ENCODE measurements around the gene KLF11.
"Not testable (repeated sequence)": the region's sequence is repeated elsewhere in the genome, so short reads cannot be mapped to it uniquely, and the experiment has no call there.

Gene KLF11

DNA sequence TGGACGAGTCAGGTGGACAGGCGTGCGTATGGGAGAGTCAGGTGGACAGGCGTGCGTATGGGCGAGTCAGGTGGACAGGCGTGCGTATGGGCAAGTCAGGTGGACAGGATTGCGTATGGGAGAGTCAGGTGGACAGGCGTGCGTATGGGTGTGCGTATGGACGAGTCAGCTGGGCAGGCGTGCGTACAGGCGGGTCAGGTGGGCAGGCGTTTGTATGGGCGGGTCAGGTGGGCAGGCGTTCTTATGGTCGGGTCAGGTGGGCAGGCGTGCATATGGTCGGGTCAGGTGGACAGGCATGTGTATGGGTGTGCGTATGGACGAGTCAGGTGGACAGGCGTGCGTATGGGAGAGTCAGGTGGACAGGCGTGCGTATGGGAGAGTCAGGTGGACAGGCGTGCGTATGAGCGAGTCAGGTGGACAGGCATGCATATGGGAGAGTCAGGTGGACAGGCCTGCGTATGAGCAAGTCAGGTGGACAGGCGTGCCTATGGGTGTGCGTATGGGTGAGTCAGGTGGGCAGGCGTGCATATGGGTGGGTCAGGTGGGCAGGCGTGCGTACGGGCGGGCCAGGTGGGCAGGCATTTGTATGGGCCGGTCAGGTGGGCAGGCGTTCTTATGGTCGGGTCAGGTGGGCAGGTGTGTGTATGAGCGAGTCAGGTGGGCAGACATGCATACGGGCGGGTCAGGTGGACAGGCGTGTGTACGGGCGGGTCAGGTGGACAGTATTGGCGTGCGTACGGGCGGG is 32.3 kb upstream of the KLF11 start:
- not testable (repeated sequence) for H3K36me3 ChIP-seq (ENCODE audit: insufficient read depth, low read depth, low read length); H3K27ac ChIP-seq (ENCODE audit: low read length); H3K9ac ChIP-seq (ENCODE audit: low read depth, low read length); H3K4me3 ChIP-seq (ENCODE audit: low read length); H3K27me3 ChIP-seq (ENCODE audit: insufficient read depth, low read length); H3K4me1 ChIP-seq (ENCODE audit: insufficient read depth, low read length); H3K9me3 ChIP-seq (ENCODE audit: insufficient read depth, low read depth, low read length)

DNA sequence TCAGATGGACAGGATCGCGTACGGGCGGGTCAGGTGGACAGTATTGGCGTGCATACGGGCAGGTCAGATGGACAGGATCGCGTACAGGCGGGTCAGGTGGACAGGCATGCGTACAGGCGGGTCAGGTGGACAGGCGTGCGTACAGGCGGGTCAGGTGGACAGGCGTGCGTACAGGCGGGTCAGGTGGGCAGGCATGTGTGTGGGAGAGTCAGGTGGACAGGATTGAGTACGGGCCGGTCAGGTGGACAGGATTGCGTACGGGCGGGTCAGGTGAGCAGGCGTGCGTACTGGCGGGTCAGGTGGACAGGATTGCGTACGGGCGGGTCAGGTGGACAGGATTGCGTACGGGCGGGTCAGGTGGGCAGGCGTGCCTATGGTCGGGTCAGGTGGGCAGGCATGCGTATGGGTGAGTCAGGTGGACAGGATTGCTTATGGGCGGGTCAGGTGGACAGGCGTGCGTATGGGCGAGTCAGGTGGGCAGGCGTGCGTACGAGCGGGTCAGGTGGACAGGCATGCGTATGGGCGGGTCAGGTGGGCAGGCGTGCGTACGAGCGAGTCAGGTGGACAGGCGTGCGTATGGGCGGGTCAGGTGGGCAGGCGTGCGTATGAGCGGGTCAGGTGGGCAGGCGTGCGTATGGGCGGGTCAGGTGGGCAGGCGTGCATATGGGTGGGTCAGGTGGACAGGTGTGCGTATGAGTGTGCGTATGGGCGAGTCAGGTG is 31.6 kb upstream of the KLF11 start:
- H3K9me3 ChIP-seq (ENCODE audit: insufficient read depth, low read depth, low read length); H3K9ac ChIP-seq (ENCODE audit: low read depth, low read length); H3K27me3 ChIP-seq (ENCODE audit: insufficient read depth, low read length); H3K36me3 ChIP-seq (ENCODE audit: insufficient read depth, low read depth, low read length); H3K27ac ChIP-seq (ENCODE audit: low read length); H3K4me1 ChIP-seq (ENCODE audit: insufficient read depth, low read length); H3K4me3 ChIP-seq (ENCODE audit: low read length): not testable (repeated sequence)

GRCh38 chr2:10012366-10012962 is 30.9 kb upstream of the KLF11 start:
- not testable (repeated sequence) for H3K36me3 ChIP-seq (ENCODE audit: insufficient read depth, low read depth, low read length); H3K4me3 ChIP-seq (ENCODE audit: low read length); H3K4me1 ChIP-seq (ENCODE audit: insufficient read depth, low read length); H3K9me3 ChIP-seq (ENCODE audit: insufficient read depth, low read depth, low read length); H3K27ac ChIP-seq (ENCODE audit: low read length); H3K9ac ChIP-seq (ENCODE audit: low read depth, low read length); H3K27me3 ChIP-seq (ENCODE audit: insufficient read depth, low read length)

DNA sequence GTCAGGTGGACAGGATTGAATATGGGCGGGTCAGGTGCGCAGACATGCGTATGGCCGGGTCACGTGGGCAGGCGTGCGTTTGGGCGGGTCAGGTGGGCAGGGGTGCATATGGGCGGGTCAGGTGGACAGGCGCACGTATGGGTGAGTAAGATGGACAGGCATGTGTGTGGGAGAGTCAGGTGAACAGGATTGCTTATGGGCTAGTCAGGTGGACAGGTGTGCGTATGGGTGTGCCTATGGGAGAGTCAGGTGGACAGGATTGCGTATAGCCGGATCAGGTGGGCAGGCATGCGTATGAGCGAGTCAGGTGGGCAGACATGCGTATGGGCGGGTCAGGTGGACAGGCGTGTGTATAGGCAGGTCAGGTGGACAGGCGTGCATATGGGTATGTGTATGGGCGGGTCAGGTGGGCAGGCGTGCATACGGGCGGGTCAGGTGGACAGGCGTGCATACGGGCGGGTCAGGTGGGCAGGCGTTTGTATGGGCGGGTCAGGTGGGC is 30.3 kb upstream of the KLF11 start:
- Histone ChIP-seq H3K9ac (ENCODE audit: low read depth, low read length) (no peak overlapping the region), H3K4me1 (ENCODE audit: insufficient read depth, low read length) (no peaks in the 10 kb centered on the region), H3K27ac (ENCODE audit: low read length) (no peak overlapping the region), H3K36me3 (ENCODE audit: insufficient read depth, low read depth, low read length) (no peaks in the 10 kb centered on the region), H3K9me3 (ENCODE audit: insufficient read depth, low read depth, low read length) (no peaks in the 10 kb centered on the region), H3K4me3 (ENCODE audit: low read length) (no peak overlapping the region), H3K27me3 (ENCODE audit: insufficient read depth, low read length) (no peaks in the 10 kb centered on the region)

GRCh38 chr2:10013651-10014417 is 29.5 kb upstream of the KLF11 start:
- H3K4me3 ChIP-seq (ENCODE audit: low read length); H3K4me1 ChIP-seq (ENCODE audit: insufficient read depth, low read length); H3K9me3 ChIP-seq (ENCODE audit: insufficient read depth, low read depth, low read length): not testable (repeated sequence)

DNA sequence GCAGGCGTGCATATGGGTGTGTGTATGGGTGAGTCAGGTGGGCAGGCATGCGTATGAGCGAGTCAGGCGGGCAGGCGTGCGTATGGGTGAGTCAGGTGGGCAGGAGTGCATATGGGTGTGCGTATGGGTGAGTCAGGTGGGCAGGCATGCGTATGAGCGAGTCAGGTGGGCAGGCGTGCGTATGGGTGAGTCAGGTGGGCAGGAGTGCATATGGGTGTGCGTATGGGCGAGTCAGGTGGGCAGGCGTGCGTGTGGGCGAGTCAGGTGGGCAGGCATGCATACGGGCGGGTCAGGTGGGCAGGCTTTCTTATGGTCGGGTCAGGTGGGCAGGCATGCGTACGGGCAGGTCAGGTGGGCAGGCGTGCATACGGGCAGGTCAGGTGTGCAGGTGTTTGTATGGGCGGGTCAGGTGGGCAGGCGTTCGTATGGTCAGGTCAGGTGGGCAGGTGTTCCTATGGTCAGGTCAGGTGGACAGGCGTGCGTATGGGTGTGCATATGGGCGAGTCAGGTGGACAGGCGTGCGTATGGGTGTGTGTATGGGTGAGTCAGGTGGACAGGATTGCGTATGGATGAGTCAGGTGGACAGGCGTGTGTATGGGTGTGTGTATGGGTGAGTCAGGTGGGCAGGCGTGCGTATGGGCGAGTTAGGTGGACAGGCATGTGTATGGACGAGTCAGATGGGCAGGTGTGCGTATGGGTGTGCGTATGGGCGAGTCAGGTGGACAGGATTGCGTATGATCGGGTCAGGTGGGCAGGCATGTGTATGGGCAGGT is 28.7 kb upstream of the KLF11 start:
- no peaks in the 10 kb centered on the region for H3K27me3 ChIP-seq (ENCODE audit: insufficient read depth, low read length)
- no peak overlapping the region for H3K27ac ChIP-seq (ENCODE audit: low read length)
- H3K36me3 ChIP-seq (ENCODE audit: insufficient read depth, low read depth, low read length) = no peaks in the 10 kb centered on the region
- no peaks in the 10 kb centered on the region for H3K4me1 ChIP-seq (ENCODE audit: insufficient read depth, low read length)
- no peak overlapping the region for H3K4me3 ChIP-seq (ENCODE audit: low read length)
- H3K9ac ChIP-seq (ENCODE audit: low read depth, low read length) = no peak overlapping the region
- H3K9me3 ChIP-seq (ENCODE audit: insufficient read depth, low read depth, low read length) = no peaks in the 10 kb centered on the region

More at GRCh38 chr2:10013651-10014417, 29.5 kb upstream of the KLF11 start:
- H3K9ac ChIP-seq (ENCODE audit: low read depth, low read length); H3K27ac ChIP-seq (ENCODE audit: low read length); H3K27me3 ChIP-seq (ENCODE audit: insufficient read depth, low read length); H3K36me3 ChIP-seq (ENCODE audit: insufficient read depth, low read depth, low read length): not testable (repeated sequence)

GRCh38 chr2:10015376-10015989 is 27.9 kb upstream of the KLF11 start:
- not testable (repeated sequence) for H3K27me3 ChIP-seq (ENCODE audit: insufficient read depth, low read length); H3K9ac ChIP-seq (ENCODE audit: low read depth, low read length); H3K4me3 ChIP-seq (ENCODE audit: low read length); H3K9me3 ChIP-seq (ENCODE audit: insufficient read depth, low read depth, low read length); H3K36me3 ChIP-seq (ENCODE audit: insufficient read depth, low read depth, low read length); H3K4me1 ChIP-seq (ENCODE audit: insufficient read depth, low read length); H3K27ac ChIP-seq (ENCODE audit: low read length)

- H3K4me3 ChIP-seq (ENCODE audit: low read length) = no peak overlapping the region
- no peaks in the 10 kb centered on the region for H3K4me1 ChIP-seq (ENCODE audit: insufficient read depth, low read length)
Observed at GRCh38 chr2:10016001-10016801, 27.1 kb upstream of the KLF11 start.

DNA sequence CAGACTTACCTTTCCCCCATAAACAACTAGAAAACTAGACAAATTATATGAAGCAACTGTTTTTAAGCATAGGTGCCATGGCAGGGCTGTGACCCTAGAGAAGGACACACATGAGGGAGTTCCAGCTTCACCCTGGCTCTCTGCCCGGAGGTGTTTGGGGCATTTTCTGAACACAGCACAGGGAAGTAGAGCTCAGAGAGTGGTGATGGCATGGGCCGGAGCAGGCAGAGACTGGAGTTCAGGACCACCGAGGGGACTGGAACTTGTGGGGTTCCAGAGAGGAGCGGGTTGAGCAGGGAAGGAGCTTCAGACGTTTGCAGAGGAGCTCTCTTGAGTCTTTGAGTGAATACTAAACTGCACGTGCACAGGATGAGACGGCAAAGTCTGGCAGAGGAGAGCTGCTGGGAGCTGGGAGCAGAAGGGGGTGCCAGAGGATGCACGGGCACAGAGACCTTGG is 26.5 kb upstream of the KLF11 start:
- H3K27ac ChIP-seq (ENCODE audit: low read length) = no peak overlapping the region
- no peaks in the 10 kb centered on the region for H3K27me3 ChIP-seq (ENCODE audit: insufficient read depth, low read length)
- H3K4me3 ChIP-seq (ENCODE audit: low read length) = no peak overlapping the region
- H3K9ac ChIP-seq (ENCODE audit: low read depth, low read length) = no peak overlapping the region
- H3K4me1 ChIP-seq (ENCODE audit: insufficient read depth, low read length) = no peaks in the 10 kb centered on the region
- no peaks in the 10 kb centered on the region for H3K9me3 ChIP-seq (ENCODE audit: insufficient read depth, low read depth, low read length)
- no peaks in the 10 kb centered on the region for H3K36me3 ChIP-seq (ENCODE audit: insufficient read depth, low read depth, low read length)

More at GRCh38 chr2:10016001-10016801, 27.1 kb upstream of the KLF11 start:
- no peak overlapping the region for H3K9ac ChIP-seq (ENCODE audit: low read depth, low read length)
- no peak overlapping the region for H3K27ac ChIP-seq (ENCODE audit: low read length)
- H3K9me3 ChIP-seq (ENCODE audit: insufficient read depth, low read depth, low read length) = no peaks in the 10 kb centered on the region
- H3K36me3 ChIP-seq (ENCODE audit: insufficient read depth, low read depth, low read length) = no peaks in the 10 kb centered on the region
- H3K27me3 ChIP-seq (ENCODE audit: insufficient read depth, low read length) = no peaks in the 10 kb centered on the region

DNA sequence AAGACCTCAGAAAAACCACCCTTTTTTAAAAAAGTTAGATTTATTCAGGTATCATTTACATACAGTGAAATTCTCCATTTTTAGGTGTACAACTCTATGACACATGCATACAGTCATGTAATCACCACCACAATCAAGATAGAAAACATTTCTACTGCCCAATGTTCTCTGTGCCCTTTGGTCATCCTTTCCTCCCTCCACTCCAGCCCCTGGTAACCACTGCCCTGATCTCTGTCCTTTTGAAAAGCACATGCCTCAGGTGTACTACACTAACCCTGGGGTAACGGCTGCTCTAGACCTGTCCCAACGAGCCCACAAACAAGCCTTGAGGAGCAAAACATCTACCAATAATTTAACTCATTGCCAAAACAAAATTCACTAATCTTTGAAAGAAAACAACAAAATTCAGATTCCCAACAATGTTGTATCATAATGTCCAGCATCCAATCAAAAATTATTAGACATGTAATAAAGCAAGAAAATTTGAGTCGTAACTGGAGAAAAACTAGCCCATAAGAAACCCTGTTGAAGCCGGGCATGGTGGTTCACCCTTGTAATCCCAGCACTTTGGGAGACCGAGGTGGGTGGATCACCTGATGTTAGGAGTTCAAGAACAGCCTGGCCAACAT is 25.9 kb upstream of the KLF11 start:
- Histone ChIP-seq H3K27me3 (ENCODE audit: insufficient read depth, low read length) (no peaks in the 10 kb centered on the region), H3K4me3 (ENCODE audit: low read length) (no peak overlapping the region), H3K27ac (ENCODE audit: low read length) (no peak overlapping the region), H3K4me1 (ENCODE audit: insufficient read depth, low read length) (no peaks in the 10 kb centered on the region), H3K36me3 (ENCODE audit: insufficient read depth, low read depth, low read length) (no peaks in the 10 kb centered on the region), H3K9ac (ENCODE audit: low read depth, low read length) (no peak overlapping the region), H3K9me3 (ENCODE audit: insufficient read depth, low read depth, low read length) (no peaks in the 10 kb centered on the region)
